Muscle layer of duodenum (tissue), 2 donors: ENCODE data around the gene HBG1.

Experiments used
- H3K27ac ChIP-seq: one replicate; pipeline ENCODE4 v1.7.0; 2013; ENCODE audit warnings: mild to moderate bottlenecking, low read length
- H3K27me3 ChIP-seq: one replicate; pipeline ENCODE4 v1.7.0; 2013; ENCODE audit warnings: low read depth, mild to moderate bottlenecking, control low read depth, low read length
- H3K36me3 ChIP-seq, 2 donors: one replicate each; pipeline ENCODE4 v1.7.0; 2013; ENCODE audit warnings: low read length in 2 of 2, control low read depth in 1 of 2, mild to moderate bottlenecking in 1 of 2; ENCODE audit not compliant: insufficient read depth in 2 of 2, control insufficient read depth in 1 of 2
- H3K4me1 ChIP-seq, 2 donors: one replicate each; pipeline ENCODE4 v1.7.0; 2013; ENCODE audit warnings: low read length in 2 of 2, mild to moderate bottlenecking in 2 of 2, control low read depth in 1 of 2, moderate library complexity in 1 of 2; ENCODE audit not compliant: insufficient read depth in 2 of 2, control insufficient read depth in 1 of 2
- H3K4me3 ChIP-seq, 2 donors: one replicate each; pipeline ENCODE4 v1.7.0; 2013; ENCODE audit warnings: low read length in 2 of 2, low read depth in 1 of 2, mild to moderate bottlenecking in 1 of 2
- H3K9me3 ChIP-seq, 2 donors: one replicate each; pipeline ENCODE4 v1.7.0; 2013; ENCODE audit warnings: low read length in 2 of 2, control low read depth in 1 of 2, mild to moderate bottlenecking in 1 of 2; ENCODE audit not compliant: control insufficient read depth in 1 of 2
- donor health status: healthy.

The HBG1 gene

DNA sequence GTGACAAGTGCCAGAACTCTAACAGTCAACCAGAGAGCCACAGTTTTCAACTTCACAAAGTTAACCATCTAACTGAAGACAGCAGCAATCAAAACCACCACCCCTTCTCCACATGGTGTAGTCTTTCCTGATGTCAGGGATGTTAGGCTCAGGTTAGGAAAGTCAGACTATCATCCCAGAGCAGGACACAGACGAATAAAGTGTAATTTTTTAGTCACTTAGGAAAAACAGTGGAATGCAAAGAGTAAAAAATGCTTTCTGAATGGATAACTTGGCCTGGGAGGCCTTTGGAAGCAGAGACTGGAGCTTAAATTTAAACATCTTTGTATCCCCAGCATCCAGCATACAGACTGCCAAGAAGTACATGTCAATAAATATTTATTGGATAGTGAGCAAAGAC, 36.7 kb upstream of the HBG1 start:
- Histone ChIP-seq H3K27me3 (no peaks in the 10 kb centered on the region), H3K4me1 (no peaks in the 10 kb centered on the region), H3K9me3 (no peaks in the 10 kb centered on the region), H3K36me3 (no peaks in the 10 kb centered on the region), H3K27ac (no peak overlapping the region), H3K4me3 (no peak overlapping the region)

DNA sequence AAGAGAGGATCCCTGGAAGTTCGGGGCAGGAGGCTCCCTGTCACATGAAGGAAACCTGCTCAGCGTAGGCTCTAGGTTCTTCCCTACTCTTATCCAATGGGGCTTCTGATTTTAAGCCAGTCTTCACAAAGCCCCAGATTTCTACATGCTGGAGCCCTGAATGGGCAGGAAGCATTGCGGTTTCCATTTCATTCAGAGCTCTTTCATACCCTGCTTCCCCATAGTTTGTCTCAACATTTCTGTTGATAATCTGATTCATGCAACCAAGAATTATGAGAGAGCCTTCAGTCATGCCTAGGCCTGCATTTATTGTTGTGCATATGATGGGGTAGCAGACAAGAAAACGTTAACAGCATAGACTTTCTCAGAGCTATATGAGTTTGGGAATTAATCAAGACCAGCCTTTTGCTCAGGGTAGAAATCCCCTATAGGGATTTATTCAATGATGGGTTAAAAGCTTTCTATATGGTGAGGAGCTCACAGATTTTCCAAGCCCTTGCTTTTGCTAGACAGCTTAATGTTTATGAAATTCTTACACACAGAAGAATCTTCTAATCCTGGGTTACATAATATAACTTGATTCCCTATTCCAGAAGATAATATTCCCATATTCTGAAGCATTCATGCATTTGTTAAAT, 36.2 kb upstream of the HBG1 start:
- Histone ChIP-seq H3K27me3 (no peaks in the 10 kb centered on the region), H3K27ac (no peak overlapping the region), H3K4me1 (no peaks in the 10 kb centered on the region), H3K36me3 (no peaks in the 10 kb centered on the region), H3K4me3 (no peak overlapping the region), H3K9me3 (no peaks in the 10 kb centered on the region)

DNA sequence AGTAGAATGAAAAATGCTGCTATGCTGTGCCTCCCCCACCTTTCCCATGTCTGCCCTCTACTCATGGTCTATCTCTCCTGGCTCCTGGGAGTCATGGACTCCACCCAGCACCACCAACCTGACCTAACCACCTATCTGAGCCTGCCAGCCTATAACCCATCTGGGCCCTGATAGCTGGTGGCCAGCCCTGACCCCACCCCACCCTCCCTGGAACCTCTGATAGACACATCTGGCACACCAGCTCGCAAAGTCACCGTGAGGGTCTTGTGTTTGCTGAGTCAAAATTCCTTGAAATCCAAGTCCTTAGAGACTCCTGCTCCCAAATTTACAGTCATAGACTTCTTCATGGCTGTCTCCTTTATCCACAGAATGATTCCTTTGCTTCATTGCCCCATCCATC, 35.0 kb upstream of the HBG1 start:
- no peaks in the 10 kb centered on the region for H3K9me3 ChIP-seq
- no peak overlapping the region for H3K27ac ChIP-seq
- no peaks in the 10 kb centered on the region for H3K36me3 ChIP-seq
- no peaks in the 10 kb centered on the region for H3K4me1 ChIP-seq
- H3K4me3 ChIP-seq: no peak overlapping the region
- no peaks in the 10 kb centered on the region for H3K27me3 ChIP-seq

DNA sequence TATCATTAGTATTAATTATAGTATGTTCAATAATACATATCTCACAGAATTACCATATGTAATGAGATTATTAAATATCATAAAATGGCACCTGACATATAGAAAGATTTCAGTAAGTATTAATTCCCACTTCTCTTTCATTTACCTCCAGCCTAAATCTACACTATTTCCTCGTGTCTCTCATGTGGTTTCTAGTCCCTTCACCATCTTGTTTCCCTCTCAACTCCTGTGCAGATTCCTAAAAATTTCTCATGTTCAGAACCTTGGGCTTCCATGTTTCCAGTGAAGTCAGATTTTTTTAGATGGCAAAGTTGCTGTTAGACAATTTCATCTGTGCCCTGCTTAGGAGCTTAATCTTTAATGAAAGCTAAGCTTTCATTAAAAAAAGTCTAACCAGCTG, 34.2 kb upstream of the HBG1 start:
- Histone ChIP-seq H3K4me3 (no peak overlapping the region), H3K4me1 (no peaks in the 10 kb centered on the region), H3K27me3 (no peaks in the 10 kb centered on the region), H3K9me3 (no peaks in the 10 kb centered on the region), H3K36me3 (no peaks in the 10 kb centered on the region), H3K27ac (no peak overlapping the region)

DNA sequence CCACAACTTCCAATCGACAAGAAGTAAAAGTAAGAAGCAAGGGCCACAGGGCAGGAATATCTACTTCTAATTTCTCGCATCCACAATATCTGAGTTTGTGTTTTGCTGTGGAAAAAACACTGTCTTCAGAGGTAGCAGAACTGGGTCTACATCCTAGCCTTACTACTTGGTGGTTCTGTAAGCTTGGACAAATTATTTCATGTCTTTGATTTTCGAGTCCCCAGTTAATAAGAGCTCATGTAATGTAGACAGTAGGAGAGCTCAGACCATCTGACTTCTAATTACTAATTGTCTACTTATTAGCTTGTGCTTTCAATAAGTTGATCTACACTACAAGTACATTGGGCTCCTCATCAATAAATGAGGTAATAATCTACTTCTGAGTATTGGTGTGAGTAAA, 33.4 kb upstream of the HBG1 start:
- Histone ChIP-seq H3K4me1 (no peaks in the 10 kb centered on the region), H3K27ac (no peak overlapping the region), H3K27me3 (no peaks in the 10 kb centered on the region), H3K36me3 (no peaks in the 10 kb centered on the region), H3K9me3 (no peaks in the 10 kb centered on the region), H3K4me3 (no peak overlapping the region)

DNA sequence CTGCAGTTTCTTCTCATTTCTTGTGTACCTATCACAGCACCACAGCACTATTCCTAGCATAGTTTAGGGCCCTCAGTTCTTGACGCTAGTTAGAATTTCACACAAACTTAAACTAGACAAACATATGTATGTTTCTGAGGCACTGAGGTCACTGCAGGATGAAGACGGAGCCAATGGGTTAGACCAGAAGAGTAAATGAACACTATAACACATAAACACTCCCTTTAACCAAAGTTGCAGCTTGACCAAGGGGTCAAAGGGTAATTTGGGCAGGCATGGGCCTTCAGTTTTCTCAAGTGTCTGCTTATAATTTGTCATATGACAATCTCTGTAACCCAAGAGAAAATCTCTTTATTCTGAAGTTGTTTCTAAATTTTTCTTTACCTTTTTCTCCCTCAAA, 33.0 kb upstream of the HBG1 start:
- Histone ChIP-seq H3K27me3 (no peaks in the 10 kb centered on the region), H3K9me3 (no peaks in the 10 kb centered on the region), H3K27ac (no peak overlapping the region), H3K36me3 (no peaks in the 10 kb centered on the region), H3K4me1 (no peaks in the 10 kb centered on the region), H3K4me3 (no peak overlapping the region)

DNA sequence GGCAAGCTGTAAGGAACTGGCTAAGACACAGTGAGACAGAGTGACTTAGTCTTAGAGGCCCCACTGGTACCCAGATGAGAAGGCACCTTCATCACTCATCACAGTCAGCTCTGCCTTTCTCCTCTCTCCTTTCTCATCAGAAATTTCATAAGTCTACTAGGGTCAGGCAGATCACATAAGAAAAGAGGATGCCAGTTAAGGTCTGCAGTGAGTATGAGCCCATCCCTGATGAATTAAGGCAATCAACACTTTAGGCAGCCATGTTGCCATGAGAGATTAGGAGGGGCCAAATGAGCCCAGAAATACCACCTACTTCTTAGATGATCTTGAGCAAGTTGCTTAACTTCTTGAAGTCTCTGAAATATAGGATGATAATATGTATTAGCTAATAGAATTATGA, 31.9 kb upstream of the HBG1 start:
- Histone ChIP-seq H3K4me1 (no peaks in the 10 kb centered on the region), H3K36me3 (no peaks in the 10 kb centered on the region), H3K4me3 (no peak overlapping the region), H3K27me3 (no peaks in the 10 kb centered on the region), H3K27ac (no peak overlapping the region), H3K9me3 (no peaks in the 10 kb centered on the region)

DNA sequence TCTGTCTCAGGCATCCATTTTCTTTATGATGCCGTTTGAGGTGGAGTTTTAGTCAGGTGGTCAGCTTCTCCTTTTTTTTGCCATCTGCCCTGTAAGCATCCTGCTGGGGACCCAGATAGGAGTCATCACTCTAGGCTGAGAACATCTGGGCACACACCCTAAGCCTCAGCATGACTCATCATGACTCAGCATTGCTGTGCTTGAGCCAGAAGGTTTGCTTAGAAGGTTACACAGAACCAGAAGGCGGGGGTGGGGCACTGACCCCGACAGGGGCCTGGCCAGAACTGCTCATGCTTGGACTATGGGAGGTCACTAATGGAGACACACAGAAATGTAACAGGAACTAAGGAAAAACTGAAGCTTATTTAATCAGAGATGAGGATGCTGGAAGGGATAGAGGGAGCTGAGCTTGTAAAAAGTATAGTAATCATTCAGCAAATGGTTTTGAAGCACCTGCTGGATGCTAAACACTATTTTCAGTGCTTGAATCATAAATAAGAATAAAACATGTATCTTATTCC, 31.0 kb upstream of the HBG1 start:
- no peak overlapping the region for H3K4me3 ChIP-seq
- H3K27ac ChIP-seq: no peak overlapping the region
- H3K27me3 ChIP-seq: no peaks in the 10 kb centered on the region
- H3K4me1 ChIP-seq: no peaks in the 10 kb centered on the region
- no peaks in the 10 kb centered on the region for H3K36me3 ChIP-seq
- H3K9me3 ChIP-seq: no peaks in the 10 kb centered on the region

DNA sequence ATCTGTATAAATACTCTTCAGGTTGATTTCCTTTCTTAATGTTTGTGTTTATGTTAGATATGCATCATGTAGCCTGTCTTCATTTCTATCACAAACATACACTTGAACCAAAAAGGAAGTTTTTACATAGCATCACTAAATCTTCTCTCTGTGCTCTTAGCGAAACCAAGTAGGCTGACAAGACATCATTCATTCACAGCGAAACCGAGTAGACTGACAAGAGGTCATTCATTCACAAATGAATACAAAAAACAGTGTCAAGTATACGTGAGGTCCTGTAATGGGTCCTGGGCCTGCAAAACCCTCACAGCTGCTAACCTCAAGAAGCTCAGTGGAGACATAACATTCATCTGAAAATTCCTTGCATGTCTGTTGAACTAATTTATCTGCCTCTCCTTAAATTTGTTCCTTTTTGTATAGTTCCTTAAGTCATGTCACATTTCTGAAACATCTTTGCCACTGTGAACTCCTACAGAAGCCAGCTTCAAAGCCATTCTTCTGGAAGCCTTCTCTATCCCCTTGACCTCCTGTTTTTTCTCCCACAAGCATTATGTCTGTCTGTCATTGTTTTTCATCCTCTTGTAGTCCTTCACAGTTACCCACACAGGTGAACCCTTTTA, 29.9 kb upstream of the HBG1 start:
- Histone ChIP-seq H3K4me3 (no peak overlapping the region), H3K27me3 (no peaks in the 10 kb centered on the region), H3K36me3 (no peaks in the 10 kb centered on the region), H3K27ac (no peak overlapping the region), H3K9me3 (no peaks in the 10 kb centered on the region), H3K4me1 (no peaks in the 10 kb centered on the region)

DNA sequence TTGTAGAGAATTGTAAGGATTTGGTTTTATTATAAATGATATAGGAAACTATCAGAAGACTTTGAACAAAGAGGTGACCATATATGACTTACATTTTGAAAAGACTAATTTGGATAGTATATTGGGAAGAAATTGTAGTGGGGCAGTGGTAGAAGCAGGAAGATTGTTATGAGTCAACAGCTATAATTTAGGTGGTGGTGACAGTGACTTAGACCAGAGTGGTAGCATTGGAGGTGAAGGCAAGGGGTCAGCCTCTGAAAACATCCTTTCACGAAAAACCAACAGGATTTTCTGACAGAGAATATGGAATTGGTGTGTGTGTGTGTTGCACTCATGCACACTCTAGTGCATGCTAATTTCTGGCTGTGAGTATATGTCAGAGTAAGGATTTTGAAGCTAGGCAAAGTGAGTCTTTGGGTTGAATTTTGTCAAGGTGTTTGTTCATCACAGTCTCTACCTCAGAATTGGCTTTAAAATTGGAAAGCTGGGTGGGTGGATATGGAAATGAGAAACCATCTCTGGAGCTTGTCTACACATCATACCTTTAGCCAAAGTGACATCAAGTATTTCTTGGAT, 28.2 kb upstream of the HBG1 start:
- Histone ChIP-seq H3K27me3 (no peaks in the 10 kb centered on the region), H3K4me1 (no peaks in the 10 kb centered on the region), H3K36me3 (no peaks in the 10 kb centered on the region), H3K4me3 (no peak overlapping the region), H3K9me3 (no peaks in the 10 kb centered on the region), H3K27ac (no peak overlapping the region)

DNA sequence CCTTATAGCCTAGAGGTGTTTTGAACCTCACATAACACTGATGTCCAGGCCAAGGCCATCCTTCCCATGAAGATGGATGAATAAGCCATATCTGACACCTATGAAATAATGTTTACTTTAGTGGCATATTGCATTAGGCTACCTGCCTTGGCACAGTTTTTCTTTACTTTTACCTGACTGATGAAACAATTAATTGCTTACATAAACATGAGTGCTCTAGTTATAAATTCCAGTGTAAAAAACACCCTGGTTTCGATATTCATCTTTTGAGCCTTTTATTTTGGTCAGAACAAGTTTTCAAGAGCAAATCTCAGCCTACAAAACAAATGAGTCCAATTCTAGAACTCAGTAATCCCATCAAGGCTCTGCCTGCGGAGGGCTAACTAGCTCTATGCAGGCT, 27.0 kb upstream of the HBG1 start:
- Histone ChIP-seq H3K27me3 (no peaks in the 10 kb centered on the region), H3K27ac (no peak overlapping the region), H3K4me3 (no peak overlapping the region), H3K4me1 (no peaks in the 10 kb centered on the region), H3K36me3 (no peaks in the 10 kb centered on the region), H3K9me3 (no peaks in the 10 kb centered on the region)
